Common myeloid progenitor, CD34-positive (primary cell): ENCODE data around the gene CCDC88A.
"Not testable (repeated sequence)": the region's sequence is repeated elsewhere in the genome, so short reads cannot be mapped to it uniquely, and the experiment has no call there.

Source experiments
- CTCF ChIA-PET: fragments of 350-600 bp; sonication (Branson Sonifier 250); formaldehyde crosslinking; loops from one replicate; lab custom pipeline; 2021; ENCODE audit warnings: antibody characterized with exemption; lab: Charles Lee
- POLR2A ChIA-PET: fragments of 350-600 bp; sonication (Branson Sonifier 250); formaldehyde crosslinking; loops from one replicate; lab custom pipeline; 2021; ENCODE audit warnings: antibody characterized with exemption; lab: Charles Lee
- DNase-seq, 3 donors: peaks; one replicate each; pipeline versions ENCODE4 v3.0.0 to v3.0.0-alpha.2; 2013
- H3K27ac ChIP-seq, 2 experiments: 1 replicate in 1 of 2; 2 replicates in 1 of 2; pipeline ENCODE4 v1.7.0; 2013; ENCODE audit warnings: inconsistent platforms in 2 of 2, low read length in 2 of 2, mild to moderate bottlenecking in 2 of 2, low read depth in 1 of 2, moderate library complexity in 1 of 2; ENCODE audit not compliant: severe bottlenecking in 2 of 2, insufficient read depth in 1 of 2, poor library complexity in 1 of 2
- H3K27me3 ChIP-seq, 5 experiments: replicated peaks in 2 of 5; 1 replicate in 3 of 5; 2 replicates in 2 of 5; pipeline versions ENCODE4 v1.6.1 to v1.7.0; 2013; ENCODE audit warnings: low read length in 4 of 5, mild to moderate bottlenecking in 2 of 5, moderate library complexity in 2 of 5, inconsistent platforms in 1 of 5; ENCODE audit not compliant: insufficient read depth in 5 of 5, control insufficient read depth in 4 of 5
- H3K36me3 ChIP-seq, 4 experiments: 1 replicate in 2 of 4; 2 replicates in 2 of 4; pipeline versions ENCODE4 v1.6.1 to v1.7.0; 2013; ENCODE audit warnings: low read length in 3 of 4, control low read depth in 1 of 4, mild to moderate bottlenecking in 1 of 4; ENCODE audit not compliant: control insufficient read depth in 4 of 4, insufficient read depth in 4 of 4
- H3K4me1 ChIP-seq, 4 experiments: 1 replicate in 3 of 4; 2 replicates in 1 of 4; pipeline versions ENCODE4 v1.6.1 to v1.7.1; 2013; ENCODE audit warnings: low read length in 3 of 4, mild to moderate bottlenecking in 3 of 4, control low read depth in 1 of 4, inconsistent platforms in 1 of 4, moderate library complexity in 1 of 4; ENCODE audit not compliant: control insufficient read depth in 4 of 4, insufficient read depth in 4 of 4; ENCODE audit errors: control extremely low read depth in 1 of 4
- H3K4me3 ChIP-seq, 7 experiments: 1 replicate in 4 of 7; 2 replicates in 3 of 7; pipeline versions ENCODE4 v1.5.1 to v1.7.0; 2013; ENCODE audit warnings: mild to moderate bottlenecking in 7 of 7, low read length in 6 of 7, moderate library complexity in 6 of 7, inconsistent platforms in 2 of 7, low read depth in 2 of 7, control low read depth in 1 of 7; ENCODE audit not compliant: insufficient read depth in 4 of 7, control insufficient read depth in 1 of 7; ENCODE audit errors: extremely low read depth in 1 of 7
- H3K9me3 ChIP-seq, 5 experiments: 1 replicate in 4 of 5; 2 replicates in 1 of 5; pipeline versions ENCODE4 v1.6.1 to v1.7.1; 2013; ENCODE audit warnings: low read length in 4 of 5, mild to moderate bottlenecking in 2 of 5, inconsistent platforms in 1 of 5, low read depth in 1 of 5, moderate library complexity in 1 of 5; ENCODE audit not compliant: control insufficient read depth in 4 of 5, insufficient read depth in 2 of 5; ENCODE audit errors: control extremely low read depth in 1 of 5
- WGBS: methylation state at CpG from one replicate; pipeline ENCODE4 v1.1.5; 2013; ENCODE audit not compliant: insufficient coverage; 5-methylcytosine and 5-hydroxymethylcytosine counted together

CCDC88A gene

GRCh38 chr2:55282110-55282917 is 137.3 kb downstream of the CCDC88A start:
- ChIA-PET POLR2A (no interaction called here), CTCF (no interaction called here)
- Histone ChIP-seq H3K4me1 (peaks cover 2 to 18% (median 10%) of the 10 kb centered on the region in 4 experiments), H3K9me3 (no peaks in the 10 kb centered on the region), H3K27ac (peak overlapping the region; percentile 75 to 91), H3K36me3 (peaks cover 0 to 6% (median 4%) of the 10 kb centered on the region in 4 experiments), H3K27me3 (no peaks in the 10 kb centered on the region), H3K4me3 (peak overlapping the region; percentile 42 to 95 (median 89))
- DNase-seq = peak; percentile 88 to 94 (median 94)
- WGBS = 2% methylated on average over 54 of the region's 60 CpGs

GRCh38 chr2:55280851-55281546 is 138.7 kb downstream of the CCDC88A start:
- Histone ChIP-seq H3K4me1 (peaks cover 2 to 18% (median 10%) of the 10 kb centered on the region in 4 experiments), H3K4me3 (peak overlapping the region in 1 of 7 experiments; percentile 81)
- POLR2A ChIA-PET, H3K36me3 ChIP-seq, CTCF ChIA-PET, H3K27ac ChIP-seq, DNase-seq, H3K27me3 ChIP-seq, H3K9me3 ChIP-seq: not testable (repeated sequence)
- 100% methylated on average over 3 of the region's 5 CpGs for WGBS

GRCh38 chr2:55279859-55280424 is 139.7 kb downstream of the CCDC88A start:
- H3K4me3 ChIP-seq, H3K36me3 ChIP-seq, H3K27ac ChIP-seq, DNase-seq, CTCF ChIA-PET, H3K27me3 ChIP-seq, POLR2A ChIA-PET, H3K9me3 ChIP-seq: not testable (repeated sequence)
- 88% methylated on average over 3 of the region's 7 CpGs for WGBS
- H3K4me1 ChIP-seq = peaks cover 2 to 18% (median 10%) of the 10 kb centered on the region in 4 experiments

- peaks cover 2 to 18% (median 10%) of the 10 kb centered on the region in 4 experiments for H3K4me1 ChIP-seq
- H3K27me3 ChIP-seq, POLR2A ChIA-PET, H3K27ac ChIP-seq, H3K9me3 ChIP-seq, DNase-seq, CTCF ChIA-PET, H3K4me3 ChIP-seq, H3K36me3 ChIP-seq: not testable (repeated sequence)
- 73% methylated on average over 2 of the region's 10 CpGs for WGBS
These were observed 140.3 kb downstream of the CCDC88A start for GRCh38 chr2:55279214-55279835.

- WGBS = no CpG with 5 or more reads among the region's 3 CpGs
- ChIA-PET POLR2A (no interaction called here), CTCF (no interaction called here)
- no peaks in the 10 kb centered on the region for H3K36me3 ChIP-seq
- no peak for DNase-seq
- H3K4me1 ChIP-seq = peaks cover 0 to 6% (median 1%) of the 10 kb centered on the region in 4 experiments
- no peaks in the 10 kb centered on the region for H3K27me3 ChIP-seq
- H3K27ac ChIP-seq = no peak overlapping the region
- H3K4me3 ChIP-seq = no peak overlapping the region
- H3K9me3 ChIP-seq = no peaks in the 10 kb centered on the region
These were observed 142.3 kb downstream of the CCDC88A start for GRCh38 chr2:55277310-55277709.

GRCh38 chr2:55274346-55274745 is 145.3 kb downstream of the CCDC88A start:
- DNase-seq, H3K9me3 ChIP-seq, POLR2A ChIA-PET, CTCF ChIA-PET, H3K27me3 ChIP-seq, H3K4me3 ChIP-seq, H3K36me3 ChIP-seq, H3K27ac ChIP-seq, H3K4me1 ChIP-seq: not testable (repeated sequence)
- WGBS = 100% methylated on average over 1 of the region's 2 CpGs
